ENCODE data around the gene UNC5A. TPM values are rescaled to one million over a fixed set of nuclear protein-coding genes. Genes with fewer than 3 reads are reported as not detected.

Gene UNC5A
- total RNA-seq, 1 experiment from 2014 or later = 0.07 TPM

- Histone ChIP-seq H3K4me1 (ENCODE audit: insufficient read depth, low read length) (peaks cover 22% of the 10 kb centered on the region), H3K9me3 (ENCODE audit: low read length) (no peaks in the 10 kb centered on the region), H3K27ac (ENCODE audit: low read length) (no peak overlapping the region), H3K4me3 (ENCODE audit: low read length) (no peak overlapping the region), H3K79me2 (ENCODE audit: low read length) (no peaks in the 10 kb centered on the region), H3K27me3 (ENCODE audit: low read length) (no peaks in the 10 kb centered on the region), H3K9ac (ENCODE audit: low read length) (no peak overlapping the region), H3K9me2 (replicated peaks; ENCODE audit: low read length) (no peaks in the 10 kb centered on the region), H2AFZ (ENCODE audit: low read length) (no peak overlapping the region), H3K4me2 (ENCODE audit: low read length) (no peak overlapping the region), H3F3A (ENCODE audit: low read length, unreplicated experiment) (no peaks in the 10 kb centered on the region), H4K20me1 (ENCODE audit: low read length) (no peaks in the 10 kb centered on the region), H3K36me3 (ENCODE audit: low read depth, low read length) (no peaks in the 10 kb centered on the region)
- ChIA-PET CTCF (no interaction called here), POLR2A (ENCODE audit: unreplicated experiment) (no interaction called here)
- ATAC-seq (no peak), DNase-seq (peak; percentile 33)
- no TSS peak for BruUV-seq (replicated peaks)
- intact Hi-C loops (cut with micrococcal nuclease) = no loop called here
- no peak for TF ChIP-seq EZH2phosphoT487 (IDR thresholded peaks at IDR 0.05; ENCODE audit: borderline replicate concordance, low read length)
- no peak for TF ChIP-seq EZH2 (IDR thresholded peaks at IDR 0.05; ENCODE audit: low read length, unreplicated experiment)
- no peak for TF ChIP-seq CTCF (conservative IDR thresholded peaks at IDR 0.05; ENCODE audit: low read depth, low read length)
These were observed 16.6 kb upstream of the UNC5A start for GRCh38 chr5:176793736-176794135.

- CTCF ChIA-PET = no interaction called here
- BruUV-seq (replicated peaks) = no TSS peak
These were observed 15.8 kb upstream of the UNC5A start for GRCh38 chr5:176794509-176794908.

More at GRCh38 chr5:176794509-176794908, 15.8 kb upstream of the UNC5A start:
- no peaks in the 10 kb centered on the region for H3K27me3 ChIP-seq (ENCODE audit: low read length)
- H3K79me2 ChIP-seq (ENCODE audit: low read length) = no peaks in the 10 kb centered on the region
- no peaks in the 10 kb centered on the region for H3K9me2 ChIP-seq (replicated peaks; ENCODE audit: low read length)
- no peak for ATAC-seq
- no peak overlapping the region for H3K4me2 ChIP-seq (ENCODE audit: low read length)
- POLR2A ChIA-PET (ENCODE audit: unreplicated experiment) = no interaction called here
- H3K4me3 ChIP-seq (ENCODE audit: low read length) = no peak overlapping the region
- no peak overlapping the region for H3K9ac ChIP-seq (ENCODE audit: low read length)
- no peaks in the 10 kb centered on the region for H3F3A ChIP-seq (ENCODE audit: low read length, unreplicated experiment)
- intact Hi-C loops (cut with micrococcal nuclease) = no loop called here
- no peak for DNase-seq
- H3K9me3 ChIP-seq (ENCODE audit: low read length) = no peaks in the 10 kb centered on the region
- H3K36me3 ChIP-seq (ENCODE audit: low read depth, low read length) = no peaks in the 10 kb centered on the region
- H3K27ac ChIP-seq (ENCODE audit: low read length) = no peak overlapping the region
- TF ChIP-seq EZH2 (IDR thresholded peaks at IDR 0.05; ENCODE audit: low read length, unreplicated experiment) = no peak
- TF ChIP-seq EZH2phosphoT487 (IDR thresholded peaks at IDR 0.05; ENCODE audit: borderline replicate concordance, low read length) = no peak
- TF ChIP-seq CTCF (conservative IDR thresholded peaks at IDR 0.05; ENCODE audit: low read depth, low read length) = no peak
- H4K20me1 ChIP-seq (ENCODE audit: low read length) = no peaks in the 10 kb centered on the region
- no peak overlapping the region for H2AFZ ChIP-seq (ENCODE audit: low read length)
- H3K4me1 ChIP-seq (ENCODE audit: insufficient read depth, low read length) = peaks cover 21% of the 10 kb centered on the region

Data from PC-3 (cell line).